Nephron progenitor cell (in vitro differentiated cells): ENCODE measurements around the gene CTNNBL1.
A peak's percentile ranks its signal among the peaks of the same experiment; 100 is the strongest.

Source experiments
- DNase-seq: peaks from one replicate; pipeline ENCODE4 v3.0.0; 2021
- H3K27ac Mint-ChIP-seq: 2 replicates; pipeline ENCODE4 v1.8.0; 2021; ENCODE audit warnings: mild to moderate bottlenecking, moderate library complexity, mixed read lengths
- H3K27me3 Mint-ChIP-seq: 2 replicates; pipeline ENCODE4 v1.8.0; 2021; ENCODE audit warnings: mild to moderate bottlenecking, low read depth, mixed read lengths; ENCODE audit not compliant: poor library complexity
- H3K36me3 Mint-ChIP-seq: 2 replicates; pipeline ENCODE4 v1.8.0; 2021; ENCODE audit warnings: low read depth, mixed read lengths
- H3K4me1 Mint-ChIP-seq: 2 replicates; pipeline ENCODE4 v1.8.0; 2021; ENCODE audit warnings: mixed read lengths
- H3K4me3 Mint-ChIP-seq: 2 replicates; pipeline ENCODE4 v1.8.0; 2021; ENCODE audit warnings: mild to moderate bottlenecking, moderate library complexity, mixed read lengths
- H3K9me3 Mint-ChIP-seq: 2 replicates; pipeline ENCODE4 v1.8.0; 2021; ENCODE audit warnings: mild to moderate bottlenecking, moderate library complexity, mixed read lengths
- TF ChIP-seq, protein P1 (sequence below): fragments of 200-600 bp; sonication (generic); IDR thresholded peaks from 2 replicates; pipeline ENCODE4 v1.5.0; 2021; ENCODE audit warnings: antibody characterized with exemption

CTNNBL1 gene

DNA sequence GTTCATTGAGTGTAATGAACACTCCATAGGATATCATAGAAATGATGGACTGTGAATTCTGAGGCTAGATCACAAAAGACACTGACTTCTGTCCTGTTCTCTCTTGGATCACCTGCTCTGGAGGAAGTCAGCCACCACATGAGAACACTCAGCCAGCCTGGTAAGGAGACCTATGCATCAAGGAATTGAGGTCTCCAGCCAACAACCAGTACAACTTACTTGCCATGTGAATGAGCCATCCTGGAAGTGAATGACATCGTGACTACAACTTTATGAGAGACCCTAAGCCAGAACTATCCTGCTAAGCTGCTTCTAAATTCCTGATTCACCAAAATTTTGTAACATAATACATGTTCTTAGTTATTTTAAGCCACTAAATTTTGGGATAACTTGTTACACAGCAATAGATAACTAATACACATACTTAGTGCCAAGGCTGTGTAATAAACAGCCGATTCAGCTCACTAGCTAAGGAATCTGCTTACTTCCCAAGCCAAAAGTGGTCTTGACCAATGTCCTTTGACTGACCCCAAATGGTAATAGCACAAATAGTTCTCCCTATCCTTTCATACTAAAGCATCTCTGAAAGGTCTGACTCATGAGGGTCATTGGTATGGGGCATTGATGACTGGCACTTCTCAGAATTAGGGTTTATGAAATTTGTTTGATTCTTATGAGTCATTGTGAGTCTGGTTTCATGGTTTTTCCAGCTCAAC is 6.9 kb upstream of the CTNNBL1 start:
- H3K27ac Mint-ChIP-seq = no peak overlapping the region
- no peak overlapping the region for H3K4me3 Mint-ChIP-seq
- H3K9me3 Mint-ChIP-seq = no peaks in the 10 kb centered on the region
- no peaks in the 10 kb centered on the region for H3K4me1 Mint-ChIP-seq
- no peak for DNase-seq
- TF ChIP-seq, protein P1, sequence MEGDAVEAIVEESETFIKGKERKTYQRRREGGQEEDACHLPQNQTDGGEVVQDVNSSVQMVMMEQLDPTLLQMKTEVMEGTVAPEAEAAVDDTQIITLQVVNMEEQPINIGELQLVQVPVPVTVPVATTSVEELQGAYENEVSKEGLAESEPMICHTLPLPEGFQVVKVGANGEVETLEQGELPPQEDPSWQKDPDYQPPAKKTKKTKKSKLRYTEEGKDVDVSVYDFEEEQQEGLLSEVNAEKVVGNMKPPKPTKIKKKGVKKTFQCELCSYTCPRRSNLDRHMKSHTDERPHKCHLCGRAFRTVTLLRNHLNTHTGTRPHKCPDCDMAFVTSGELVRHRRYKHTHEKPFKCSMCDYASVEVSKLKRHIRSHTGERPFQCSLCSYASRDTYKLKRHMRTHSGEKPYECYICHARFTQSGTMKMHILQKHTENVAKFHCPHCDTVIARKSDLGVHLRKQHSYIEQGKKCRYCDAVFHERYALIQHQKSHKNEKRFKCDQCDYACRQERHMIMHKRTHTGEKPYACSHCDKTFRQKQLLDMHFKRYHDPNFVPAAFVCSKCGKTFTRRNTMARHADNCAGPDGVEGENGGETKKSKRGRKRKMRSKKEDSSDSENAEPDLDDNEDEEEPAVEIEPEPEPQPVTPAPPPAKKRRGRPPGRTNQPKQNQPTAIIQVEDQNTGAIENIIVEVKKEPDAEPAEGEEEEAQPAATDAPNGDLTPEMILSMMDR = no peak
- peaks cover 79% of the 10 kb centered on the region for H3K27me3 Mint-ChIP-seq
- H3K36me3 Mint-ChIP-seq = no peaks in the 10 kb centered on the region

DNA sequence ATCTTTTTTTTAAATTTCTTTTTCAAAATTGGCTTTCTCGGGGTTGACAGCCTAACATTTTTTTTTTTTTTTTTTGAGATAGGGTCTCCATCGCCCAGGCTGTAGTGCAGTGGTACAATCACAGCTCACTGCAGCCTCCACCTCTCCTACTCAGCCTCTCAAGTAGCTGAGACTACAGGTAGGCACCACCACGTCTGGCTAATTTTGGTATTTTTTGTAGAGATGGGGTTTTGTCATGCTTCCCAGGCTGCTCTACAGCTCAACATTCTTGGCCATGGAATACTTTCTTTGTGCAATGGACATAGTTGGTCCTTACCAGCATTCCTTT is 6.4 kb upstream of the CTNNBL1 start:
- TF ChIP-seq, protein P1 = no peak
- no peak for DNase-seq
- Mint-ChIP-seq H3K4me3 (no peak overlapping the region), H3K36me3 (no peaks in the 10 kb centered on the region), H3K27me3 (peaks cover 76% of the 10 kb centered on the region), H3K4me1 (no peaks in the 10 kb centered on the region), H3K27ac (no peak overlapping the region), H3K9me3 (no peaks in the 10 kb centered on the region)

DNA sequence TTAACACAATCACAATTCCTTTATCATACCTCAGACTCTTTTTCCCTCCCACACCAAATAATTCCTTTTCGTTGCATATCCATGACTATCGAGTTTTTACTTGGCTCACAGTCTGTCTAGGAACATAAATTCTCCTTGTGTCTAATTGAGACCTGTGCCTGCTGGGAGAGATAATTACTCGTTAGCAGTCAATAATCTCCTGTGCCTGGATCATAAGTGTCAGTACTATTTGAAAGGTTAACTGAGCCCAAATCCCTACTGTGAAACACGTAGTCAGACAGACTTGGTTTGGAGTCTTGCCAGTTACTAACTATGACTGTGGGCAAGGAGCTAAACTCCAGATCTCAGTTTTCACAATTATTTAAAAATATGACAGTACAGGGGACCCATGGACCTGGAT is 5.7 kb upstream of the CTNNBL1 start:
- H3K36me3 Mint-ChIP-seq = no peaks in the 10 kb centered on the region
- peaks cover 77% of the 10 kb centered on the region for H3K27me3 Mint-ChIP-seq
- H3K27ac Mint-ChIP-seq = no peak overlapping the region
- no peak for DNase-seq
- no peak overlapping the region for H3K4me3 Mint-ChIP-seq
- no peaks in the 10 kb centered on the region for H3K9me3 Mint-ChIP-seq
- TF ChIP-seq, protein P1 = no peak
- H3K4me1 Mint-ChIP-seq = no peaks in the 10 kb centered on the region

DNA sequence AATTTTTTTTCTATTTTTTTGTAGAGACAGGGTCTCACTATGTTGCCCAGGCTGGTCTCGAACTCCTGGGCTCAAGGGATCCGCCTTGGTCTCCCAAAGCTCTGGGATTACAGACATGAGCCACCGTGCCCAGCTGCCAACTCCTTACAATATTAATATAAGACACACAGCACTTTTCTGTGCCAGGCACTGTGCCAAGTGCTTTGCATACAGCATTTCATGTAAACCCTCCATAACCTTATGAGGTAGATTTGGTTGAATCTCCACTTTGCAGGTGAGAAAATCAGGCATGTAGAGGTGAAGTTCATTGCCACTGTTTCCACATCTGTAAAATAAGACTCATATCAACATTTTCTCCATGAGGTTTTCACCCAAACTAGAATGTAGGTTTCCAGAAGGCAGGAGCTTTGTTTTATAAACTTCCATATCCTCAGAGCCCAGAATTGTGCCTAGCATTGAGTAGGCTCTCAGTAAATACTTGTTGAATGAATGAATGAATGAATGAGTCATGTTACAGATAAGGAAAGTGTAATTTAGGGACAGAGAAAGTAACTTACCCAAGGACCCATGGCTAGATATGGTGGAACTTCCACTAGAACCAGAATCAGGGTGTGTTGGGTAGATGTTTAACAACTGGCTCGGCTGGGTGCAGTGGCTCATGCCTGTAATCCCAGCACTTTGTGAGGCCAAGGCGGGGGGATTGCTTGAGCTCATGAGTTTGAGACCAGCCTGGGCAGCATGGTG is 3.0 kb upstream of the CTNNBL1 start:
- Mint-ChIP-seq H3K4me3 (no peak overlapping the region), H3K4me1 (peaks cover 14% of the 10 kb centered on the region), H3K36me3 (no peaks in the 10 kb centered on the region), H3K27me3 (peaks cover 65% of the 10 kb centered on the region), H3K9me3 (no peaks in the 10 kb centered on the region), H3K27ac (no peak overlapping the region)
- TF ChIP-seq, protein P1 = no peak
- no peak for DNase-seq

DNA sequence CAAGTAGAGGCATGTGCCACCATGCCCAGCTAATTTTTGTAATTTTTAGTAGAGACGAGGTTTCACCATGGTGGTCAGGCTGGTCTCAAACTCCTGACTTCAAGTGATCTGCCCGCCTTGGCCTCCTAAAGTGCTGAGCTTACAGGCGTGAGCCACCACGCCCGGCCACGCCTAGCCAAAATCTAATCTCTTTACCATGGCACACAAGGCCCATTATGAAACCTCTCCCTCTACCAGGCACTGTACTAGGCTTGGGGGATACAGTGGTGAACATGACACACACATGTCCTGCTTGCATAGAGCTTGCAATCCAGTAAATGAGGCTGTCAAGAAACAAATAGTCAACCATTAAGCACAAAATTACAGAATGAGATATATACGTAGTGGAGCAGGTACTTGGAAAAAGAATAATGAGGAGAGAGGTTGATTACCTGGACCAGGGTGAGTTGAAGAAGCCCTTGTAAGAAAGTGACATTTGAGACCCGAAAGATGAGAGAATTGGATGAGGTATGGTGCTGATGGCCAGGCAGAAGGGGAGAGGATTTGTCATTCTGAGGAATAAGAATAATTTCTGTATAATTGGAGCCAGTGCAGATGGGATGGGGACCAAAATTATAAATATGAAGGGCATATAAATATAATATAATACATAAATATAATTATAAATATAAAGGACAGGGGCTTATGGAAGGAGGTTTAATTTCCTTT is 1.2 kb upstream of the CTNNBL1 start:
- H3K27ac Mint-ChIP-seq = no peak overlapping the region
- H3K36me3 Mint-ChIP-seq = no peaks in the 10 kb centered on the region
- peaks cover 51% of the 10 kb centered on the region for H3K27me3 Mint-ChIP-seq
- TF ChIP-seq, protein P1 = no peak
- peaks cover 17% of the 10 kb centered on the region for H3K4me1 Mint-ChIP-seq
- H3K4me3 Mint-ChIP-seq = peak overlapping the region; percentile 37
- H3K9me3 Mint-ChIP-seq = no peaks in the 10 kb centered on the region
- DNase-seq = no peak
